Hepatocyte (in vitro differentiated cells): Measurements from ENCODE around the gene CDO1.

Source experiments
- EZH2 ChIP-seq: fragments of 200-600 bp; sonication (generic); IDR thresholded peaks from 2 replicates; pipeline ENCODE4 v1.6.1; 2016; ENCODE audit warnings: antibody characterized with exemption, mild to moderate bottlenecking, borderline replicate concordance
- TF ChIP-seq, protein P1 (sequence below): fragments of 200-600 bp; sonication (generic); IDR thresholded peaks from 2 replicates; pipeline ENCODE4 v1.5.1; 2016; ENCODE audit warnings: antibody characterized with exemption, mild to moderate bottlenecking; ENCODE audit not compliant: poor library complexity

DNA sequence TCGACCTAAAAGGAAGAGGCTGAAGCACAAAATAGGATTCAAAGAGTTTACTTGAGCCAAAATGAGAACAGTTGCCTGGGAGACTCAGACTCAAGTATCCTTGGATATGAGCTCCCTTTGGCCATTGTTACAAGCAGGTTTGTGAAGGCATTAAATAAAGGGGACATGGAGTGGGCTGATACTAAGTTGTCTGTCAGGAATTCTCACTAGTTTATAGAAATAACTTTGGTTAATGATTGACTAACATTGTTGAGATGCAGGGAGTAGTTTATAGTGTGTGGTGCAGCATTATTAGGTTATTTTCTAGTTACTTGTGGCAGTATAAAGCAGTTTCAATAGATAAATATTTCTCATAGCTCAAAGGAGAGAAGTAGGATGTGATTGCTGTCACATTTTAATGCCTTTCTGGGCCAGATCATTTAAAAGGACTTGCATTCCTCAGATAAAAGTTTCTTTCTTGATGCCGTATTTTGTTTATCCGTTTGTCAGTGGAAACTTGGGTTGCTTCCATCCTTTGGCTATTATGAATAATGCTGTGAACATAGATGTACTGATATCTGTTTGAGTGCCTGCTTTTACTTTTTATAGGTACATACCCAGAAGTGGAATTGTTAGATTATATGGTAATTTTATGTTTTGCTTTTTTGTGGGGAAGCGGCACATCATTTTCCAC is 34.4 kb upstream of the CDO1 start:
- TF ChIP-seq, protein P1, sequence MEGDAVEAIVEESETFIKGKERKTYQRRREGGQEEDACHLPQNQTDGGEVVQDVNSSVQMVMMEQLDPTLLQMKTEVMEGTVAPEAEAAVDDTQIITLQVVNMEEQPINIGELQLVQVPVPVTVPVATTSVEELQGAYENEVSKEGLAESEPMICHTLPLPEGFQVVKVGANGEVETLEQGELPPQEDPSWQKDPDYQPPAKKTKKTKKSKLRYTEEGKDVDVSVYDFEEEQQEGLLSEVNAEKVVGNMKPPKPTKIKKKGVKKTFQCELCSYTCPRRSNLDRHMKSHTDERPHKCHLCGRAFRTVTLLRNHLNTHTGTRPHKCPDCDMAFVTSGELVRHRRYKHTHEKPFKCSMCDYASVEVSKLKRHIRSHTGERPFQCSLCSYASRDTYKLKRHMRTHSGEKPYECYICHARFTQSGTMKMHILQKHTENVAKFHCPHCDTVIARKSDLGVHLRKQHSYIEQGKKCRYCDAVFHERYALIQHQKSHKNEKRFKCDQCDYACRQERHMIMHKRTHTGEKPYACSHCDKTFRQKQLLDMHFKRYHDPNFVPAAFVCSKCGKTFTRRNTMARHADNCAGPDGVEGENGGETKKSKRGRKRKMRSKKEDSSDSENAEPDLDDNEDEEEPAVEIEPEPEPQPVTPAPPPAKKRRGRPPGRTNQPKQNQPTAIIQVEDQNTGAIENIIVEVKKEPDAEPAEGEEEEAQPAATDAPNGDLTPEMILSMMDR: no peak
- TF ChIP-seq EZH2: no peak
